ENCODE measurements around the gene KIF15.
"Not testable (repeated sequence)": the region's sequence is repeated elsewhere in the genome, so short reads cannot be mapped to it uniquely, and the experiment has no call there.

The KIF15 gene

GRCh38 chr3:44827196-44827595, 65.6 kb downstream of the KIF15 start:
- DNase-seq (ENCODE audit: low read depth): no peak

- DNase-seq (ENCODE audit: low read depth): no peak
Measured at GRCh38 chr3:44831232-44831631, 69.6 kb downstream of the KIF15 start.

- DNase-seq (ENCODE audit: low read depth): no peak
Measured at GRCh38 chr3:44832032-44832431, 70.4 kb downstream of the KIF15 start.

- DNase-seq (ENCODE audit: low read depth): no peak
Measured at GRCh38 chr3:44832965-44833364, 71.4 kb downstream of the KIF15 start.

- no peak for DNase-seq (ENCODE audit: low read depth)
Measured at GRCh38 chr3:44833394-44833793, 71.8 kb downstream of the KIF15 start.

GRCh38 chr3:44835684-44836083, 74.1 kb downstream of the KIF15 start:
- no peak for DNase-seq (ENCODE audit: low read depth)

- no peak for DNase-seq (ENCODE audit: low read depth)
Measured at GRCh38 chr3:44842376-44842775, 80.8 kb downstream of the KIF15 start.

- no peak for DNase-seq (ENCODE audit: low read depth)
Measured at GRCh38 chr3:44845528-44846520, 84.2 kb downstream of the KIF15 start.

GRCh38 chr3:44848634-44849033, 87.0 kb downstream of the KIF15 start:
- no peak for DNase-seq (ENCODE audit: low read depth)

- DNase-seq (ENCODE audit: low read depth): not testable (repeated sequence)
Measured at GRCh38 chr3:44856663-44857062, 95.1 kb downstream of the KIF15 start.

- no peak for DNase-seq (ENCODE audit: low read depth)
Measured at GRCh38 chr3:44860117-44860516, 98.5 kb downstream of the KIF15 start.

GRCh38 chr3:44861412-44862225, 100.0 kb downstream of the KIF15 start, which contains the start of gene TMEM42:
Gene TMEM42, plus strand, starts transcription at chr3:44861912. Its CDS starts 13 bp downstream, at chr3:44861925.
- peak; percentile 75 for DNase-seq (ENCODE audit: low read depth)

- no peak for DNase-seq (ENCODE audit: low read depth)
Measured at GRCh38 chr3:44862226-44862637, 100.6 kb downstream of the KIF15 start.

- DNase-seq (ENCODE audit: low read depth): no peak
Measured at GRCh38 chr3:44865272-44866035, 103.9 kb downstream of the KIF15 start.

- DNase-seq (ENCODE audit: low read depth): no peak
Measured at GRCh38 chr3:44867421-44868111, 106.0 kb downstream of the KIF15 start.

- no peak for DNase-seq (ENCODE audit: low read depth)
Measured at GRCh38 chr3:44870375-44871061, 108.9 kb downstream of the KIF15 start.

- DNase-seq (ENCODE audit: low read depth): no peak
Measured at GRCh38 chr3:44874308-44874707, 112.7 kb downstream of the KIF15 start, which contains the start of gene TGM4. Gene TGM4, plus strand, starts transcription at chr3:44874608. Its CDS starts 71 bp downstream, at chr3:44874679.

- no peak for DNase-seq (ENCODE audit: low read depth)
Measured at GRCh38 chr3:44875596-44875995, 114.0 kb downstream of the KIF15 start.

GRCh38 chr3:44877333-44877732, 115.7 kb downstream of the KIF15 start:
- DNase-seq (ENCODE audit: low read depth): no peak

- no peak for DNase-seq (ENCODE audit: low read depth)
Measured at GRCh38 chr3:44880284-44880683, 118.7 kb downstream of the KIF15 start.

All from stimulated activated CD8-positive, alpha-beta memory T cell treated with anti-CD3 and anti-CD28 coated beads, Interleukin-7, amount 100 ng/mL, for 24 hours (primary cell).